K562 (cell line): ENCODE results near the gene KCNQ4. TPM values are rescaled to one million over a fixed set of nuclear protein-coding genes. Genes with fewer than 3 reads are reported as not detected.

Experiments
- ARID2 ChIP-seq: fragments of 450-650 bp; IDR thresholded peaks from 2 replicates; pipeline ENCODE4 v1.6.1; 2017; ENCODE audit warnings: antibody characterized with exemption, mild to moderate bottlenecking
- CBFB ChIP-seq: sonication (generic); formaldehyde crosslinking; IDR thresholded peaks from 2 replicates; pipeline ENCODE4 v1.4.0; 2020; ENCODE audit warnings: mild to moderate bottlenecking, missing genetic modification reagents
- CBX3 ChIP-seq, 2 experiments: IDR thresholded peaks; 1 replicate in 1 of 2; 2 replicates in 1 of 2; pipeline ENCODE4 v1.6.1; 2012; ENCODE audit warnings: inconsistent platforms in 2 of 2, low read length in 2 of 2, borderline replicate concordance in 1 of 2, control low read depth in 1 of 2
- CBX5 ChIP-seq: IDR thresholded peaks from 2 replicates; pipeline ENCODE4 v1.6.1; 2014; ENCODE audit warnings: low read depth, borderline replicate concordance
- CGGBP1 ChIP-seq: fragments of 250-450 bp; sonication (Bioruptor Pico); IDR thresholded peaks from 2 replicates; pipeline ENCODE4 v1.9.0; 2021; ENCODE audit warnings: mild to moderate bottlenecking
- CREB1 ChIP-seq, 2 experiments: sonication (generic) in 1 of 2; formaldehyde crosslinking in 1 of 2; IDR thresholded peaks; 2 replicates each; pipeline versions ENCODE4 v1.6.1 to v1.8.0; 2012 to 2022; ENCODE audit warnings: inconsistent platforms in 1 of 2, mild to moderate bottlenecking in 1 of 2, missing genetic modification reagents in 1 of 2, moderate library complexity in 1 of 2
- EWSR1 ChIP-seq: fragments of 450-650 bp; IDR thresholded peaks from 2 replicates; pipeline ENCODE4 v1.6.1; 2018; ENCODE audit warnings: borderline replicate concordance, mild to moderate bottlenecking, low read depth, moderate library complexity; ENCODE audit not compliant: partially characterized antibody
- FIP1L1 ChIP-seq: fragments of 200-400 bp; formaldehyde crosslinking; IDR thresholded peaks from 2 replicates; pipeline ENCODE4 v1.6.1; 2018; ENCODE audit warnings: mild to moderate bottlenecking, low read depth, low read length; ENCODE audit not compliant: poor library complexity, severe bottlenecking
- GABPB1 ChIP-seq: sonication (generic); formaldehyde crosslinking; IDR thresholded peaks from 2 replicates; pipeline ENCODE4 v1.8.0; 2022; ENCODE audit warnings: mild to moderate bottlenecking, missing genetic modification reagents
- HDAC1 ChIP-seq, 2 experiments: fragments of 450-650 bp; IDR thresholded peaks; 2 replicates each; pipeline ENCODE4 v1.6.1; 2016 to 2017; ENCODE audit warnings: inconsistent platforms in 1 of 2, mild to moderate bottlenecking in 1 of 2, moderate library complexity in 1 of 2
- LCOR ChIP-seq: sonication (generic); formaldehyde crosslinking; IDR thresholded peaks from 2 replicates; pipeline ENCODE4 v1.8.0; 2022; ENCODE audit warnings: mild to moderate bottlenecking, missing genetic modification reagents
- MCM3 ChIP-seq: fragments of 450-650 bp; IDR thresholded peaks from 2 replicates; pipeline ENCODE4 v1.6.1; 2016
- MYC ChIP-seq, 2 experiments: fragments of 250-450 bp in 1 of 2; sonication (Bioruptor Pico) in 1 of 2; IDR thresholded peaks; 2 replicates each; pipeline versions ENCODE4 v1.5.1 to v1.6.1; 2012 to 2021; ENCODE audit warnings: low read depth in 2 of 2, borderline replicate concordance in 1 of 2, improper control_type of control experiment in 1 of 2, low read length in 1 of 2, mild to moderate bottlenecking in 1 of 2, moderate library complexity in 1 of 2
- NFIC ChIP-seq: fragments of 450-650 bp; IDR thresholded peaks from 2 replicates; pipeline ENCODE4 v1.6.1; 2017; ENCODE audit warnings: mild to moderate bottlenecking, inconsistent platforms
- SMARCE1 ChIP-seq: fragments of 450-650 bp; IDR thresholded peaks from 2 replicates; pipeline ENCODE4 v1.7.1; 2016; ENCODE audit warnings: mild to moderate bottlenecking
- SP1 ChIP-seq: sonication (generic); formaldehyde crosslinking; IDR thresholded peaks from 2 replicates; pipeline ENCODE4 v1.8.1; 2022; ENCODE audit warnings: mild to moderate bottlenecking, missing genetic modification reagents
- SRSF1 ChIP-seq: fragments of 200-400 bp; formaldehyde crosslinking; IDR thresholded peaks from 2 replicates; pipeline ENCODE4 v1.6.1; 2017; ENCODE audit warnings: mild to moderate bottlenecking, low read depth, low read length, moderate library complexity
- THRAP3 ChIP-seq: fragments of 450-650 bp; IDR thresholded peaks from 2 replicates; pipeline ENCODE4 v1.6.1; 2016; ENCODE audit warnings: mild to moderate bottlenecking, inconsistent platforms, borderline replicate concordance
- TSC22D4 ChIP-seq: fragments of 450-650 bp; IDR thresholded peaks from 2 replicates; pipeline ENCODE4 v1.6.1; 2016; ENCODE audit warnings: missing genetic modification characterization, missing biosample characterization, control low read depth
- YY1 ChIP-seq, 3 experiments: IDR thresholded peaks; 2 replicates each; pipeline ENCODE4 v1.6.1; 2011; ENCODE audit warnings: low read length in 2 of 3, mild to moderate bottlenecking in 2 of 3, moderate library complexity in 2 of 3, borderline replicate concordance in 1 of 3, control low read depth in 1 of 3, low read depth in 1 of 3; ENCODE audit not compliant: insufficient read depth in 3 of 3, insufficient replicate concordance in 2 of 3, control insufficient read depth in 1 of 3, insufficient read length in 1 of 3; ENCODE audit errors: extremely low read depth in 1 of 3
- ZC3H11A ChIP-seq: IDR thresholded peaks from 2 replicates; pipeline ENCODE4 v1.6.1; 2012; ENCODE audit warnings: low read depth, low read length, improper control_type of control experiment
- ZFPM2 ChIP-seq: fragments of 250-450 bp; sonication (Bioruptor Pico); IDR thresholded peaks from 2 replicates; pipeline ENCODE4 v1.5.1; 2022; ENCODE audit warnings: mild to moderate bottlenecking
- ZKSCAN8 ChIP-seq: fragments of 200-800 bp; sonication (Bioruptor generic); IDR thresholded peaks from 2 replicates; pipeline ENCODE4 v1.6.1; 2016; ENCODE audit warnings: missing genetic modification characterization, missing compliant biosample characterization
- ZNF324 ChIP-seq: fragments of 250-450 bp; sonication (Bioruptor Pico); IDR thresholded peaks from 2 replicates; pipeline ENCODE4 v1.4.0; 2020; ENCODE audit warnings: mild to moderate bottlenecking
- ZNF655 ChIP-seq: fragments of 250-450 bp; sonication (Bioruptor Pico); IDR thresholded peaks from 2 replicates; pipeline ENCODE4 v1.5.0; 2021
- ZNF707 ChIP-seq: fragments of 250-450 bp; sonication (Bioruptor Pico); conservative IDR thresholded peaks from 2 replicates; pipeline ENCODE4 v1.8.0; 2022; ENCODE audit warnings: inconsistent platforms, mild to moderate bottlenecking, moderate library complexity
- ZNF77 ChIP-seq: fragments of 250-450 bp; sonication (Bioruptor Pico); IDR thresholded peaks from 2 replicates; pipeline ENCODE4 v1.5.0; 2020
- polyA plus RNA-seq, 8 experiments: library from polyadenylated mRNA; depleted of rRNA in 4 of 8; stranded (reverse) in 5 of 8; unstranded in 3 of 8; fragments of >200 nt; fragmentation: Nextera tagmentation in 2 of 8; fragmentation: Illumina TruSeq in 1 of 8; extraction: Ambion mirVana in 2 of 8; extraction: Trizol in 1 of 8; gene quantifications; 2 replicates each; pipeline versions ENCODE4 v1.2.1 to v1.2.3, GENCODE V29; 2011 to 2014; ENCODE audit warnings: inconsistent platforms in 1 of 8, missing spikeins in 1 of 8
- total RNA-seq, 7 experiments: library from RNA; depleted of rRNA in 6 of 7; stranded (reverse); fragments of >200 nt in 6 of 7; fragmentation: Illumina TruSeq in 2 of 7; extraction: Trizol in 2 of 7; gene quantifications; 2 replicates each; pipeline versions ENCODE4 v1.2.1 to v1.2.3, GENCODE V29; 2011 to 2021; ENCODE audit warnings: low replicate concordance in 1 of 7

Gene KCNQ4
- total and polyA plus RNA-seq, 9 of the 15 experiments (the other 6 are each of a cell fraction or from before 2014, with no cell fraction given), result 0.07 to 4.1 (median 0.79) TPM

- TF ChIP-seq ZNF655 (CRISPR knock-in tag) (no peak), NFIC (peak; percentile 45; the same call in 1 of the 2 replicates), SMARCE1 (peak; percentile 86), CBX5 (no peak), TSC22D4 (tag) (no peak), THRAP3 (no peak), MYC (IDR thresholded peaks at IDR 0.05; ENCODE audit: low read depth, low read length) (0 out of 2 replicates have a peak, but pooled peaks have one; percentile 34), MYC (CRISPR knock-in tag; IDR thresholded peaks at IDR 0.05; ENCODE audit: borderline replicate concordance, low read depth) (no peak), CGGBP1 (CRISPR knock-in tag) (0 out of 2 replicates have a peak, but pooled peaks have one; percentile 1), ZNF77 (no peak), CBX3 (IDR thresholded peaks at IDR 0.05; ENCODE audit: borderline replicate concordance in 1 of 2, low read length in 2 of 2) (peak in 1 of 2 experiments; percentile 25; a peak in 1 of 3 replicates), SP1 (CRISPR knock-in tag) (peak; percentile 13; the same call in 1 of the 2 replicates), ZC3H11A (no peak), MCM3 (no peak), ZFPM2 (CRISPR knock-in tag) (no peak), YY1 (IDR thresholded peaks at IDR 0.05; ENCODE audit: borderline replicate concordance in 1 of 3, control insufficient read depth in 1 of 3, extremely low read depth in 1 of 3, insufficient read depth in 3 of 3, insufficient read length in 1 of 3, insufficient replicate concordance in 2 of 3, low read depth in 1 of 3, low read length in 2 of 3) (no peak), EWSR1 (no peak), ZNF324 (CRISPR knock-in tag) (no peak), ZNF707 (CRISPR knock-in tag) (no peak), CREB1 (IDR thresholded peaks at IDR 0.05) (no peak), CREB1 (CRISPR knock-in tag; IDR thresholded peaks at IDR 0.05) (no peak), SRSF1 (no peak), HDAC1 (IDR thresholded peaks at IDR 0.05) (peak in 1 of 2 experiments; percentile 62; a peak in 1 of 4 replicates), FIP1L1 (no peak), CBFB (CRISPR knock-in tag) (no peak), LCOR (CRISPR knock-in tag) (peak; percentile 61; the same call in 1 of the 2 replicates), ARID2 (no peak), GABPB1 (CRISPR knock-in tag) (no peak), ZKSCAN8 (0 out of 2 replicates have a peak, but pooled peaks have one; percentile 29)
These were observed 57.1 kb downstream of the KCNQ4 start (continued) for GRCh38 chr1:40840526-40841323.
